Parathyroid adenoma (tissue), 2 donors: ENCODE data around the gene CNTNAP2.

Experiments
- H2AFZ ChIP-seq: fragments of 300-600 bp; sonication (generic); one replicate; pipeline ENCODE4 v1.7.0; 2017; ENCODE audit warnings: antibody characterized with exemption, mild to moderate bottlenecking
- H3K27ac ChIP-seq: fragments of 300-600 bp; sonication (generic); one replicate; pipeline ENCODE4 v1.7.0; 2017
- H3K27me3 ChIP-seq: fragments of 300-600 bp; sonication (generic); one replicate; pipeline ENCODE4 v1.7.0; 2017; ENCODE audit warnings: low read length; ENCODE audit not compliant: control insufficient read depth, insufficient read depth
- H3K36me3 ChIP-seq: fragments of 300-600 bp; sonication (generic); one replicate; pipeline ENCODE4 v1.7.0; 2017; ENCODE audit warnings: low read length; ENCODE audit not compliant: control insufficient read depth, insufficient read depth
- H3K4me1 ChIP-seq: fragments of 300-600 bp; sonication (generic); one replicate; pipeline ENCODE4 v1.7.0; 2017; ENCODE audit warnings: control low read depth
- H3K4me2 ChIP-seq: fragments of 300-600 bp; sonication (generic); one replicate; pipeline ENCODE4 v1.7.0; 2017; ENCODE audit warnings: low read length
- H3K4me3 ChIP-seq: fragments of 300-600 bp; sonication (generic); one replicate; pipeline ENCODE4 v1.7.0; 2017; ENCODE audit warnings: low read depth, low read length
- H3K79me2 ChIP-seq: fragments of 300-600 bp; sonication (generic); one replicate; pipeline ENCODE4 v1.7.0; 2017; ENCODE audit warnings: control low read depth
- H3K9ac ChIP-seq: fragments of 300-600 bp; sonication (generic); one replicate; pipeline ENCODE4 v1.7.0; 2017; ENCODE audit warnings: mild to moderate bottlenecking
- H3K9me3 ChIP-seq: fragments of 300-600 bp; sonication (generic); one replicate; pipeline ENCODE4 v1.7.0; 2017; ENCODE audit warnings: low read length; ENCODE audit not compliant: control insufficient read depth
- CTCF ChIP-seq: fragments of 300-600 bp; sonication (generic); IDR thresholded peaks from one replicate; pipeline ENCODE4 v1.7.0; 2017; ENCODE audit warnings: antibody characterized with exemption, mild to moderate bottlenecking
- donor health status: primary hyperparathyroidism.

CNTNAP2 gene

GRCh38 chr7:148204639-148205304, 2088.2 kb downstream of the CNTNAP2 start:
- Histone ChIP-seq H3K4me1 (no peaks in the 10 kb centered on the region), H3K4me2 (no peak overlapping the region), H3K79me2 (no peaks in the 10 kb centered on the region), H2AFZ (no peak overlapping the region), H3K27me3 (no peaks in the 10 kb centered on the region), H3K27ac (no peak overlapping the region), H3K9me3 (no peaks in the 10 kb centered on the region), H3K36me3 (no peaks in the 10 kb centered on the region), H3K4me3 (no peak overlapping the region), H3K9ac (no peak overlapping the region)
- no peak for TF ChIP-seq CTCF

GRCh38 chr7:148209643-148210190, 2093.1 kb downstream of the CNTNAP2 start:
- H2AFZ ChIP-seq: no peak overlapping the region
- no peaks in the 10 kb centered on the region for H3K4me1 ChIP-seq
- no peak overlapping the region for H3K27ac ChIP-seq
- no peaks in the 10 kb centered on the region for H3K79me2 ChIP-seq
- H3K36me3 ChIP-seq: no peaks in the 10 kb centered on the region
- no peaks in the 10 kb centered on the region for H3K27me3 ChIP-seq
- H3K9ac ChIP-seq: no peak overlapping the region
- H3K9me3 ChIP-seq: no peaks in the 10 kb centered on the region
- no peak overlapping the region for H3K4me3 ChIP-seq
- no peak overlapping the region for H3K4me2 ChIP-seq
- TF ChIP-seq CTCF: no peak

GRCh38 chr7:148210804-148211325, 2094.3 kb downstream of the CNTNAP2 start:
- Histone ChIP-seq H3K9me3 (no peaks in the 10 kb centered on the region), H2AFZ (no peak overlapping the region), H3K4me2 (no peak overlapping the region), H3K4me3 (no peak overlapping the region), H3K4me1 (no peaks in the 10 kb centered on the region), H3K27ac (no peak overlapping the region), H3K36me3 (no peaks in the 10 kb centered on the region), H3K79me2 (no peaks in the 10 kb centered on the region), H3K27me3 (no peaks in the 10 kb centered on the region), H3K9ac (no peak overlapping the region)
- TF ChIP-seq CTCF: no peak

GRCh38 chr7:148211740-148212151, 2095.1 kb downstream of the CNTNAP2 start:
- H3K4me2 ChIP-seq: no peak overlapping the region
- H3K79me2 ChIP-seq: no peaks in the 10 kb centered on the region
- no peak overlapping the region for H3K27ac ChIP-seq
- H3K9me3 ChIP-seq: no peaks in the 10 kb centered on the region
- no peak for TF ChIP-seq CTCF
- no peaks in the 10 kb centered on the region for H3K27me3 ChIP-seq
- no peaks in the 10 kb centered on the region for H3K4me1 ChIP-seq
- H3K4me3 ChIP-seq: no peak overlapping the region
- H2AFZ ChIP-seq: no peak overlapping the region
- no peaks in the 10 kb centered on the region for H3K36me3 ChIP-seq
- H3K9ac ChIP-seq: no peak overlapping the region

GRCh38 chr7:148212731-148213130, 2096.1 kb downstream of the CNTNAP2 start:
- no peaks in the 10 kb centered on the region for H3K9me3 ChIP-seq
- H3K79me2 ChIP-seq: no peaks in the 10 kb centered on the region
- H3K4me1 ChIP-seq: no peaks in the 10 kb centered on the region
- no peak overlapping the region for H3K27ac ChIP-seq
- no peaks in the 10 kb centered on the region for H3K36me3 ChIP-seq
- H2AFZ ChIP-seq: no peak overlapping the region
- H3K9ac ChIP-seq: no peak overlapping the region
- H3K4me2 ChIP-seq: no peak overlapping the region
- TF ChIP-seq CTCF: no peak
- no peaks in the 10 kb centered on the region for H3K27me3 ChIP-seq
- H3K4me3 ChIP-seq: no peak overlapping the region
